H9 (cell line): ENCODE data around the gene TSPAN9. TPM values are rescaled to one million over a fixed set of nuclear protein-coding genes. Genes with fewer than 3 reads are reported as not detected.

ENCODE experiments used
- DNase-seq: peaks from one replicate; pipeline ENCODE4 v3.0.0-alpha.2; 2017
- H2AFZ ChIP-seq: one replicate; pipeline ENCODE4 v1.6.1; 2013; ENCODE audit warnings: mild to moderate bottlenecking, low read length, control low read depth, moderate library complexity
- H2AK5ac ChIP-seq: 2 replicates; pipeline ENCODE4 v1.6.1; 2013; ENCODE audit warnings: low read length, control low read depth, mixed read lengths; ENCODE audit not compliant: insufficient read length
- H2BK120ac ChIP-seq: one replicate; pipeline ENCODE4 v1.6.1; 2013; ENCODE audit warnings: low read depth, mild to moderate bottlenecking, low read length, control low read depth, inconsistent platforms; ENCODE audit not compliant: poor library complexity, severe bottlenecking
- H2BK12ac ChIP-seq: 2 replicates; pipeline ENCODE4 v1.6.1; 2013; ENCODE audit warnings: low read length, control low read depth, mixed read lengths, low read depth; ENCODE audit not compliant: insufficient read length
- H2BK15ac ChIP-seq: 2 replicates; pipeline ENCODE4 v1.6.1; 2013; ENCODE audit warnings: low read depth, low read length, control low read depth
- H2BK20ac ChIP-seq: one replicate; pipeline ENCODE4 v1.6.1; 2013; ENCODE audit warnings: low read depth, mild to moderate bottlenecking, low read length, control low read depth, inconsistent platforms; ENCODE audit not compliant: poor library complexity, severe bottlenecking
- H2BK5ac ChIP-seq: 2 replicates; pipeline ENCODE4 v1.6.1; 2013; ENCODE audit warnings: low read length, control low read depth, mixed read lengths; ENCODE audit not compliant: insufficient read length
- H3K14ac ChIP-seq: 2 replicates; pipeline ENCODE4 v1.6.1; 2013; ENCODE audit warnings: low read length, control low read depth; ENCODE audit not compliant: insufficient read depth
- H3K18ac ChIP-seq: 2 replicates; pipeline ENCODE4 v1.6.1; 2013; ENCODE audit warnings: low read depth, mild to moderate bottlenecking, mixed read lengths, low read length, control low read depth; ENCODE audit not compliant: insufficient read length
- H3K23ac ChIP-seq: 2 replicates; pipeline ENCODE4 v1.6.1; 2013; ENCODE audit warnings: low read length, control low read depth, mixed read lengths, low read depth; ENCODE audit not compliant: insufficient read length
- H3K23me2 ChIP-seq: 2 replicates; pipeline ENCODE4 v1.6.1; 2013; ENCODE audit warnings: low read depth, mild to moderate bottlenecking, mixed read lengths, low read length, control low read depth; ENCODE audit not compliant: insufficient read length, poor library complexity, severe bottlenecking
- H3K27ac ChIP-seq: 2 replicates; pipeline ENCODE4 v1.5.1; 2013; ENCODE audit warnings: low read length, control low read depth, mixed read lengths, low read depth; ENCODE audit not compliant: insufficient read length
- H3K27me3 ChIP-seq: 2 replicates; pipeline ENCODE4 v1.6.1; 2013; ENCODE audit warnings: low read length, control low read depth, inconsistent platforms; ENCODE audit not compliant: insufficient read depth
- H3K4ac ChIP-seq: 2 replicates; pipeline ENCODE4 v1.6.1; 2013; ENCODE audit warnings: low read depth, mild to moderate bottlenecking, control low read depth, inconsistent platforms, low read length, moderate library complexity
- H3K4me1 ChIP-seq: 2 replicates; pipeline ENCODE4 v1.6.1; 2013; ENCODE audit warnings: low read length, control low read depth, inconsistent platforms; ENCODE audit not compliant: insufficient read depth
- H3K4me2 ChIP-seq: 2 replicates; pipeline ENCODE4 v1.6.1; 2013; ENCODE audit warnings: low read length, control low read depth, mixed read lengths; ENCODE audit not compliant: insufficient read length, insufficient read depth
- H3K56ac ChIP-seq: 2 replicates; pipeline ENCODE4 v1.6.1; 2013; ENCODE audit warnings: low read depth, mild to moderate bottlenecking, mixed read lengths, low read length, control low read depth; ENCODE audit not compliant: insufficient read length
- H3K79me1 ChIP-seq: 2 replicates; pipeline ENCODE4 v1.6.1; 2013; ENCODE audit warnings: low read depth, mild to moderate bottlenecking, moderate library complexity, low read length, control low read depth, inconsistent platforms; ENCODE audit not compliant: insufficient read depth, poor library complexity, severe bottlenecking
- H3K79me2 ChIP-seq: 2 replicates; pipeline ENCODE4 v1.6.1; 2013; ENCODE audit warnings: low read length, control low read depth, inconsistent platforms; ENCODE audit not compliant: insufficient read depth
- H3K9ac ChIP-seq: 2 replicates; pipeline ENCODE4 v1.6.1; 2013; ENCODE audit warnings: low read length, control low read depth, mixed read lengths; ENCODE audit not compliant: insufficient read length; ENCODE audit errors: extremely low read depth
- H3K9me3 ChIP-seq: one replicate; pipeline ENCODE4 v1.6.1; 2013; ENCODE audit warnings: low read depth, low read length, inconsistent platforms; ENCODE audit not compliant: control insufficient read depth
- H3T11ph ChIP-seq: one replicate; pipeline ENCODE4 v1.6.1; 2013; ENCODE audit warnings: mild to moderate bottlenecking, low read length, control low read depth, inconsistent platforms
- H4K20me1 ChIP-seq: one replicate; pipeline ENCODE4 v1.6.1; 2013; ENCODE audit not compliant: control insufficient read depth, insufficient read length, insufficient read depth
- H4K5ac ChIP-seq: 2 replicates; pipeline ENCODE4 v1.6.1; 2013; ENCODE audit warnings: low read depth, mild to moderate bottlenecking, mixed read lengths, low read length, control low read depth; ENCODE audit not compliant: insufficient read length
- H4K8ac ChIP-seq: replicated peaks from 2 replicates; pipeline ENCODE4 v1.6.1; 2013; ENCODE audit warnings: low read length, control low read depth, mixed read lengths, low read depth; ENCODE audit not compliant: insufficient read length
- H4K91ac ChIP-seq: 2 replicates; pipeline ENCODE4 v1.6.1; 2013; ENCODE audit warnings: low read depth, mild to moderate bottlenecking, moderate library complexity, mixed read lengths, low read length, control low read depth; ENCODE audit not compliant: insufficient read length
- H3K27ac Mint-ChIP-seq, 3 experiments: 2 replicates in 2 of 3; 3 replicates in 1 of 3; pipeline ENCODE4 v1.8.0; 2020 to 2021; ENCODE audit warnings: mixed read lengths in 3 of 3, mild to moderate bottlenecking in 1 of 3, moderate library complexity in 1 of 3
- H3K27me3 Mint-ChIP-seq: 2 replicates; pipeline ENCODE4 v1.8.0; 2021; ENCODE audit warnings: low read depth, mild to moderate bottlenecking, moderate library complexity, mixed read lengths
- H3K36me3 Mint-ChIP-seq, 3 experiments: 2 replicates in 2 of 3; 3 replicates in 1 of 3; pipeline ENCODE4 v1.8.0; 2020 to 2021; ENCODE audit warnings: low read depth in 3 of 3, mixed read lengths in 3 of 3; ENCODE audit not compliant: insufficient read depth in 1 of 3
- H3K4me1 Mint-ChIP-seq, 2 experiments: 2 replicates each; pipeline ENCODE4 v1.8.0; 2020; ENCODE audit warnings: mixed read lengths in 2 of 2
- H3K4me3 Mint-ChIP-seq, 2 experiments: 2 replicates in 1 of 2; 3 replicates in 1 of 2; pipeline ENCODE4 v1.8.0; 2020 to 2021; ENCODE audit warnings: mild to moderate bottlenecking in 2 of 2, mixed read lengths in 2 of 2, moderate library complexity in 1 of 2
- H3K9me3 Mint-ChIP-seq, 2 experiments: 2 replicates in 1 of 2; 3 replicates in 1 of 2; pipeline ENCODE4 v1.8.0; 2020; ENCODE audit warnings: mild to moderate bottlenecking in 2 of 2, mixed read lengths in 2 of 2, moderate library complexity in 1 of 2
- WGBS: extraction: QIAGEN DNeasy Blood & Tissue Kit; methylation state at CpG from one replicate; pipeline ENCODE4 v1.1.7; 2013; ENCODE audit warnings: missing lambda C conversion rate, low lambda C conversion rate, mixed read lengths; ENCODE audit not compliant: insufficient read length; ENCODE audit errors: extremely low coverage; 5-methylcytosine and 5-hydroxymethylcytosine counted together
- total RNA-seq: library from RNA; stranded (reverse); gene quantifications from 2 replicates; pipeline ENCODE4 v1.2.1, GENCODE V29; 2021
- TF ChIP-seq, protein P1 (sequence below): fragments of 200-600 bp; sonication (generic); conservative IDR thresholded peaks from 3 replicates; pipeline ENCODE4 v1.8.0; 2021; ENCODE audit warnings: antibody characterized with exemption, mild to moderate bottlenecking

Gene TSPAN9
- total RNA-seq, 1 experiment from 2014 or later = 19.0 TPM

DNA sequence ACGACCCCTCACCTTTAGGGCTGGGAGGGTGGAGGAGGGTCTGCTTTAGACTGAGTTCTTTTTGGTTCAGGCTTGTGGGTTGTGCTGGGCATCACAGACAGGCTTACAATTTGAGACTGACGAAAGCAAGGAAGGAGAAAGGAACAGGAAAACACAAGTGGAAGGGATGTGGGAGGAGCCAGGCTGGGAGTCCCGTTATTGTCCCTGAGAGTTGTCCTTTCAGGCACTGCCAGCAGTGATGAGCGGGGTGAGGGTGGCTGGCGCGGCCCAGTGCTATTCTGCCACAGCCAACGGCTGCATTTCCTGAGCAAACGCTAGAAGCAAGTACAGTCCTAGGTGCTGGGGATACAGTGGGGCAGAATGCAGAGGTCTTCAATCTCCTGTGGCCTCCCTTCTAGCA lies 29.2 kb upstream of the TSPAN9 start:
- H3K9me3 Mint-ChIP-seq = no peaks in the 10 kb centered on the region; a peak in 1 of 5 replicates
- H3K4ac ChIP-seq = no peak overlapping the region
- H2BK20ac ChIP-seq = no peak overlapping the region
- H3K36me3 Mint-ChIP-seq = peaks cover 6 to 23% (median 11%) of the 10 kb centered on the region in 3 experiments; a peak in 5 of 7 replicates
- no peak overlapping the region for H3K56ac ChIP-seq
- DNase-seq = peak; percentile 44
- no peak overlapping the region for H2BK15ac ChIP-seq
- no peak overlapping the region for H2BK12ac ChIP-seq
- H3K79me1 ChIP-seq = no peaks in the 10 kb centered on the region
- H4K5ac ChIP-seq = no peak overlapping the region
- peak overlapping the region in 1 of 2 experiments; percentile 41; a peak in 2 of 5 replicates for H3K4me3 Mint-ChIP-seq
- no peak overlapping the region for H2BK120ac ChIP-seq
- TF ChIP-seq, protein P1, sequence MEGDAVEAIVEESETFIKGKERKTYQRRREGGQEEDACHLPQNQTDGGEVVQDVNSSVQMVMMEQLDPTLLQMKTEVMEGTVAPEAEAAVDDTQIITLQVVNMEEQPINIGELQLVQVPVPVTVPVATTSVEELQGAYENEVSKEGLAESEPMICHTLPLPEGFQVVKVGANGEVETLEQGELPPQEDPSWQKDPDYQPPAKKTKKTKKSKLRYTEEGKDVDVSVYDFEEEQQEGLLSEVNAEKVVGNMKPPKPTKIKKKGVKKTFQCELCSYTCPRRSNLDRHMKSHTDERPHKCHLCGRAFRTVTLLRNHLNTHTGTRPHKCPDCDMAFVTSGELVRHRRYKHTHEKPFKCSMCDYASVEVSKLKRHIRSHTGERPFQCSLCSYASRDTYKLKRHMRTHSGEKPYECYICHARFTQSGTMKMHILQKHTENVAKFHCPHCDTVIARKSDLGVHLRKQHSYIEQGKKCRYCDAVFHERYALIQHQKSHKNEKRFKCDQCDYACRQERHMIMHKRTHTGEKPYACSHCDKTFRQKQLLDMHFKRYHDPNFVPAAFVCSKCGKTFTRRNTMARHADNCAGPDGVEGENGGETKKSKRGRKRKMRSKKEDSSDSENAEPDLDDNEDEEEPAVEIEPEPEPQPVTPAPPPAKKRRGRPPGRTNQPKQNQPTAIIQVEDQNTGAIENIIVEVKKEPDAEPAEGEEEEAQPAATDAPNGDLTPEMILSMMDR = no peak
- H3K27me3 ChIP-seq = no peaks in the 10 kb centered on the region
- no peak overlapping the region for H3K9ac ChIP-seq
- no peak overlapping the region for H3K27ac ChIP-seq
- no peak overlapping the region for H3K14ac ChIP-seq
- H3K27me3 Mint-ChIP-seq = peaks cover 25% of the 10 kb centered on the region
- H3K23ac ChIP-seq = no peak overlapping the region
- H3K4me2 ChIP-seq = no peak overlapping the region
- H2AK5ac ChIP-seq = no peak overlapping the region
- no peak overlapping the region for H2BK5ac ChIP-seq
- no peaks in the 10 kb centered on the region for H3K23me2 ChIP-seq
- no peaks in the 10 kb centered on the region for H4K20me1 ChIP-seq
- H3K9me3 ChIP-seq = no peaks in the 10 kb centered on the region
- H4K91ac ChIP-seq = no peak overlapping the region
- no peaks in the 10 kb centered on the region; the same call in 1 of the 2 replicates for H3K4me1 ChIP-seq
- H3K18ac ChIP-seq = peak overlapping the region; percentile 47
- peaks cover 16 to 17% of the 10 kb centered on the region in 2 experiments for H3K4me1 Mint-ChIP-seq
- peak overlapping the region in 2 of 3 experiments; percentile 14 to 73; a peak in 1 of 7 replicates for H3K27ac Mint-ChIP-seq
- H3K79me2 ChIP-seq = no peaks in the 10 kb centered on the region
- H4K8ac ChIP-seq = no peak overlapping the region
- H2AFZ ChIP-seq = no peak overlapping the region
- no CpG with 5 or more reads among the region's 8 CpGs for WGBS
- no peak overlapping the region for H3T11ph ChIP-seq
